ENCODE measurements around the gene NUFIP1. TPM values are rescaled to one million over a fixed set of nuclear protein-coding genes. Genes with fewer than 3 reads are reported as not detected.

Gene NUFIP1
- polyA plus RNA-seq, 1 donor (not counting 4 experiments of a cell fraction or from before 2014, with no cell fraction given): 3.3 TPM

- Histone ChIP-seq H3K9me1 (ENCODE audit: control insufficient read depth, extremely low read depth, insufficient read depth, low read length) (no peaks in the 10 kb centered on the region), H3K4me1 (ENCODE audit: control insufficient read depth, extremely low read depth, insufficient read depth, low read length) (peaks cover 29% of the 10 kb centered on the region), H3K79me2 (ENCODE audit: control insufficient read depth, insufficient read depth, low read length) (no peaks in the 10 kb centered on the region), H3K9me3 (ENCODE audit: control insufficient read depth, low read depth, low read length) (no peaks in the 10 kb centered on the region), H3K9ac (ENCODE audit: control insufficient read depth, extremely low read depth, insufficient read depth, low read length) (peak overlapping the region; percentile 83), H3K4me3 (ENCODE audit: control insufficient read depth in 2 of 3, extremely low read depth in 1 of 3, insufficient read depth in 2 of 3, low read depth in 1 of 3, low read length in 3 of 3) (peak overlapping the region; percentile 40 to 87 (median 70)), H4K20me1 (ENCODE audit: control insufficient read depth, extremely low read depth, insufficient read depth, low read length) (no peaks in the 10 kb centered on the region), H3K27me3 (ENCODE audit: control insufficient read depth, extremely low read depth, insufficient read depth, low read length) (no peaks in the 10 kb centered on the region), H3K36me3 (ENCODE audit: control insufficient read depth in 2 of 2, extremely low read depth in 1 of 2, insufficient read depth in 2 of 2, low read length in 2 of 2) (no peaks in the 10 kb centered on the region), H2AFZ (ENCODE audit: control insufficient read depth, low read length) (peak overlapping the region; percentile 96), H3K27ac (ENCODE audit: control insufficient read depth, insufficient read depth, low read length) (peak overlapping the region; percentile 90), H3K4me2 (ENCODE audit: control insufficient read depth, extremely low read depth, insufficient read depth, low read depth, low read length) (peak overlapping the region; percentile 74)
- DNase-seq (ENCODE audit: low read depth, low spot score) (peak; percentile 62), FAIRE-seq (peak; percentile 13)
- TF ChIP-seq CTCF (optimal IDR thresholded peaks at IDR 0.05 in 1 of 3, IDR thresholded peaks at IDR 0.05 in 1 of 3, conservative IDR thresholded peaks at IDR 0.05 in 1 of 3; ENCODE audit: extremely low read depth in 1 of 3, insufficient read depth in 2 of 3, low read length in 3 of 3) (peak; percentile 81 to 93 (median 81)), EZH2 (IDR thresholded peaks at IDR 0.05; ENCODE audit: low read length) (no peak)
- dilution Hi-C loops (cut with MboI; ENCODE audit: extremely low pct_ligation_motif_present, low sequenced_read_pairs): no loop called here
Measured at GRCh38 chr13:44918326-44919103, 70.8 kb downstream of the NUFIP1 start.

GRCh38 chr13:44917589-44918325 lies 71.5 kb downstream of the NUFIP1 start:
- H3K4me3 ChIP-seq (ENCODE audit: control insufficient read depth in 2 of 3, extremely low read depth in 1 of 3, insufficient read depth in 2 of 3, low read depth in 1 of 3, low read length in 3 of 3): peak overlapping the region; percentile 40 to 87 (median 70)
- dilution Hi-C loops (cut with MboI; ENCODE audit: extremely low pct_ligation_motif_present, low sequenced_read_pairs): no loop called here
- peaks cover 28% of the 10 kb centered on the region for H3K4me1 ChIP-seq (ENCODE audit: control insufficient read depth, extremely low read depth, insufficient read depth, low read length)
- peak overlapping the region; percentile 86 for H3K4me2 ChIP-seq (ENCODE audit: control insufficient read depth, extremely low read depth, insufficient read depth, low read depth, low read length)
- no peaks in the 10 kb centered on the region for H3K79me2 ChIP-seq (ENCODE audit: control insufficient read depth, insufficient read depth, low read length)
- FAIRE-seq: peak; percentile 84
- H3K36me3 ChIP-seq (ENCODE audit: control insufficient read depth in 2 of 2, extremely low read depth in 1 of 2, insufficient read depth in 2 of 2, low read length in 2 of 2): no peaks in the 10 kb centered on the region
- H4K20me1 ChIP-seq (ENCODE audit: control insufficient read depth, extremely low read depth, insufficient read depth, low read length): no peaks in the 10 kb centered on the region
- H3K9me1 ChIP-seq (ENCODE audit: control insufficient read depth, extremely low read depth, insufficient read depth, low read length): no peaks in the 10 kb centered on the region
- no peaks in the 10 kb centered on the region for H3K9me3 ChIP-seq (ENCODE audit: control insufficient read depth, low read depth, low read length)
- H3K27ac ChIP-seq (ENCODE audit: control insufficient read depth, insufficient read depth, low read length): peak overlapping the region; percentile 90
- peak overlapping the region; percentile 83 for H3K9ac ChIP-seq (ENCODE audit: control insufficient read depth, extremely low read depth, insufficient read depth, low read length)
- TF ChIP-seq EZH2 (IDR thresholded peaks at IDR 0.05; ENCODE audit: low read length) (no peak), CTCF (optimal IDR thresholded peaks at IDR 0.05 in 1 of 3, IDR thresholded peaks at IDR 0.05 in 1 of 3, conservative IDR thresholded peaks at IDR 0.05 in 1 of 3; ENCODE audit: extremely low read depth in 1 of 3, insufficient read depth in 2 of 3, low read length in 3 of 3) (peak; percentile 19 to 54 (median 19))
- H3K27me3 ChIP-seq (ENCODE audit: control insufficient read depth, extremely low read depth, insufficient read depth, low read length): no peaks in the 10 kb centered on the region
- H2AFZ ChIP-seq (ENCODE audit: control insufficient read depth, low read length): peak overlapping the region; percentile 96
- DNase-seq (ENCODE audit: low read depth, low spot score): peak; percentile 92
